Rectal smooth muscle tissue (tissue), 1 donor: ENCODE data around the gene GP1BA.
A peak's percentile ranks its signal among the peaks of the same experiment; 100 is the strongest.

Source experiments
- H3K27ac ChIP-seq: one replicate; pipeline ENCODE4 v1.7.0; 2013; ENCODE audit warnings: low read depth, low read length, inconsistent platforms
- H3K27me3 ChIP-seq: one replicate; pipeline ENCODE4 v1.7.0; 2013; ENCODE audit warnings: low read length; ENCODE audit not compliant: control insufficient read depth, insufficient read depth
- H3K36me3 ChIP-seq: one replicate; pipeline ENCODE4 v1.7.0; 2013; ENCODE audit warnings: low read length; ENCODE audit not compliant: control insufficient read depth, insufficient read depth
- H3K4me1 ChIP-seq: one replicate; pipeline ENCODE4 v1.7.0; 2013; ENCODE audit warnings: low read length; ENCODE audit not compliant: control insufficient read depth, insufficient read depth
- H3K4me3 ChIP-seq: one replicate; pipeline ENCODE4 v1.7.0; 2013; ENCODE audit warnings: low read length
- H3K9ac ChIP-seq: one replicate; pipeline ENCODE4 v1.7.0; 2013; ENCODE audit warnings: low read length

Gene GP1BA

DNA sequence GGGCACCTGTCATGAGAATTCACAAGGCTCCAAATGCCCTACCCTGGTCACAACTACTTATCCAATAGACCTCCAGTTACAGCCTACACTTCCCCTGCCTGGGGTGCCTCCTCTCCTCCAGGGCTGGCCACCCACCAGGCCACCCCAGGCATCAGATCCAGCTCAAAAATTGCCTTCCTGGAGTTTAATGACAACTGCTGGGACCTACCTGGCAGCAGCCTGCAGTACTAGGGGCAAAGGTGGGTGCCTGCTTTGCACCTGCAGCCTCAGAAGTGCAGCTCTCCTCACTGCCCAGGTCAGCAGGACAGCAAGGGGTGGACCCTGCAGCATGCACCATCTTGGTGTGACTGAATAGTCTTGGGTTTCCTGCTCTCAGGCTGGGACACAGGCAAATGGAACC lies 3.6 kb downstream of the GP1BA start:
- Histone ChIP-seq H3K27ac (no peak overlapping the region), H3K4me1 (peaks cover 14% of the 10 kb centered on the region)

DNA sequence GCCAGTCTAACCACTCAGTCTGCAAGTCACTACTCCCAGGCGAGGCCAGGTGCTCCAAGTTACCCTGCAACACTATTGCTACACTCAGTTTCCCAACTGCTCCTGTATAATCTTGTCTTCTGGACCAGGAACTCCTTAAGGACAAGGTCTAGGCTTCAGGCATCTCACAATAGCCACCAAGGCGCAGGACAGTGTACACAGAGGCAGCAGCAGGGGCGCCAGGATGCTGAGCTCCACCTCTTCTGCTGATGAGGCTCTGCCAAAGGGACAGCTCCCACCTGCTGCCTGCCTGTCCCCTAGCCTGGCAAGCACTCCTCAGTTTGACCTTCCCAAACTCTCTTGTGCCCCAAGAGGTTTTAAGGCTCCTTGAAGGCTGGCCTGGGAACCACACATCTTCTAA lies 4.4 kb downstream of the GP1BA start:
- Histone ChIP-seq H3K4me3 (no peak overlapping the region), H3K9ac (no peak overlapping the region), H3K27ac (no peak overlapping the region), H3K4me1 (peaks cover 21% of the 10 kb centered on the region), H3K36me3 (peaks cover 15% of the 10 kb centered on the region), H3K27me3 (no peaks in the 10 kb centered on the region)

More for the DNA sequence above, 3.6 kb downstream of the GP1BA start:
- H3K4me3 ChIP-seq: no peak overlapping the region
- H3K27me3 ChIP-seq: no peaks in the 10 kb centered on the region
- peaks cover 15% of the 10 kb centered on the region for H3K36me3 ChIP-seq
- no peak overlapping the region for H3K9ac ChIP-seq

DNA sequence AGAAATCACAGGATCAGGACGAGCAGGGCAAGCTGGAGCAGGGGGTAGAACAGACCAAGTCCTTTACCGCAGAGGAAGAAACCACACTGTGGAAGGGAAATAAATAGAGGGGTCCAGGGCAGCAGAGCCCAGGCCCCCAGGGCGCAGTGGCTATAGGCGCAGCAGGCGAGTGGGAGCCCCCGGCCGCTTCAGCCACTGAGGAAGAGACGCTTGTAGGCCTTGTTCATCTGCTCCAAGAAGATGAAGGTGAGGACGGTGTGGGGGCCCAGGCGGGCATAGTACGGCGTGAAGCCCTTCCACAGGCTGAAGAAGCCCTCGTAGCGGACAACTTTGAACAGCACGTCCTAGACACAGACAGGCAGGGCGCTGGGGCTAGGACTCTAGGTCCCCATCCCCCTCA lies 5.5 kb downstream of the GP1BA start:
- peaks cover 18% of the 10 kb centered on the region for H3K36me3 ChIP-seq
- no peaks in the 10 kb centered on the region for H3K27me3 ChIP-seq
- peaks cover 22% of the 10 kb centered on the region for H3K4me1 ChIP-seq
- H3K9ac ChIP-seq: no peak overlapping the region
- no peak overlapping the region for H3K27ac ChIP-seq
- H3K4me3 ChIP-seq: no peak overlapping the region

DNA sequence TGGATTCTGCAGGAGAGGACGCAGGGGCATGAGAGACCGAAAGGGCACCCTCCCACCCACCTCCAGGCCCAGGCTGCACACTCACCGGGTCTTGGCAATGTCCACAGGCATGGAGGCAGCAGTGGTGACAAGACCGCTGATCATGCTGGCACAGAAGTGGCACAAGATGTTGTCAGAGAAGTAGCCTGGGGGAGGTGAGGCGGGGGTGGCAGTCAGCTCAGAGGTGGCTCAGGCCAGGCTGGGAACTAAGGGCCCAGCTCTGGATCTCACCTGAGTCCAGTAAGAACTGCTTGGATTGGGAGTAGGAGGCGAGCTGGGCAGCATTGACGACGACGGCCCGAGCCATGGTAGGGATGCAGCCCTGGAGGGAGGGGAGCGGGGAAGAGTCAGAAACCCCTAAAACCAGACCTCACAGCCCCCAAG lies 6.0 kb downstream of the GP1BA start:
- H3K27ac ChIP-seq: no peak overlapping the region
- no peak overlapping the region for H3K9ac ChIP-seq
- peaks cover 24% of the 10 kb centered on the region for H3K36me3 ChIP-seq
- H3K27me3 ChIP-seq: no peaks in the 10 kb centered on the region
- peaks cover 22% of the 10 kb centered on the region for H3K4me1 ChIP-seq
- no peak overlapping the region for H3K4me3 ChIP-seq

DNA sequence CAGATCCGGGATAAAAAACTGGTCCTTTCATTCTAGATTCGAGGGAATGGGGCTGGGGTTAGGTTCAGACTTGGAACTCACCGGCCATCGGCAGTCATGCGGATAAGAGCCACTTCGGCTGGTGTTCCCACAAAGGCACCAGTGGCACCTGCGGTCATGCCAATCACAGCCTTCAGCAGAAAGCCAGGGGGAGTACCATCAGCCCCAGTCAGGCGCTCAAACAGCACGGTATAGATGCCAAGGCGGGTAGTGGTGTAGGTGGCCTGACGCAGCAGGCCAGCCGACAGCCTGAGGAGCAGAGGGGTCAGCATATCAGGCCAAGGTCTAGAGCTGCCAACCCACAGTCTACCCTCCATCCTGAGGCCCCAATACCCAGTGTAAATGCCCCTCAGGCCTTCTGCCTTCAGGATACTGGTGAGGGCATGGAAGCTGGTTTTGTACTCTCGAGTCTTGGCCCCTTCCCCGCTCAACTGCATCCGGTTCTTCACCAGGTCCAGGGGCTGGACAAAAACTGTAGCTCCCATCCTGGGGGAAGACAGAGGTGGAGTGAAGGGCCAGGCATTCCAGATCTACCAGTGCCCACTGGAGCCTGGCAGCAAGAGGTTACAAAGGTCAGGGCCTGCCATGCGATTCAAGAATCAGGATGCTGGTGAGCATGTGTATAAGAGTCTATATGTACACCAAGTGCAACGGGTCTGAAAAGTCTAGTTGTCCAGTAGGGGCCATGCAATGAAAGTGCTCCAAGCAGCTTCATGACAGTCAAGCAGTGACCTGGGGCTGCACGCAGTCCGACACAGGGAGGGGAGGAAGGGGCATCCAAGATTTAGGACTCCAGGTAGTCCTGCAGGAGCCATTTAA lies 6.8 kb downstream of the GP1BA start:
- Histone ChIP-seq H3K9ac (peak overlapping the region; percentile 25), H3K4me3 (peak overlapping the region; percentile 79), H3K4me1 (peaks cover 21% of the 10 kb centered on the region), H3K27ac (peak overlapping the region; percentile 94), H3K36me3 (peaks cover 28% of the 10 kb centered on the region), H3K27me3 (no peaks in the 10 kb centered on the region)

DNA sequence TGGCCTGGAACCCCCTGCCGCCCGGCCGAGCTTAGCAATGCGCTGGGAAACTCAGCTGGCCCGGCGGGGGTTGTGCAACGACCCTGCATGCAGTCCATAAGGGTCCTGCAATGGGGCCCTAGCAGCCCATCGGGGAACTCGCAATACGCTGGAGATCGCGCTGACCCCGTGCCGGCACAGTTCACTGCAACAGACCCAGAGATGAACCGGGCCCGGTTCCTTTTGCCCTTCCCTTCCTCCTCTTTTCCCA lies 7.4 kb downstream of the GP1BA start:
- H3K27me3 ChIP-seq: no peaks in the 10 kb centered on the region
- peaks cover 34% of the 10 kb centered on the region for H3K36me3 ChIP-seq
- peaks cover 18% of the 10 kb centered on the region for H3K4me1 ChIP-seq
- H3K4me3 ChIP-seq: peak overlapping the region; percentile 79
- H3K9ac ChIP-seq: peak overlapping the region; percentile 25
- H3K27ac ChIP-seq: peak overlapping the region; percentile 94

DNA sequence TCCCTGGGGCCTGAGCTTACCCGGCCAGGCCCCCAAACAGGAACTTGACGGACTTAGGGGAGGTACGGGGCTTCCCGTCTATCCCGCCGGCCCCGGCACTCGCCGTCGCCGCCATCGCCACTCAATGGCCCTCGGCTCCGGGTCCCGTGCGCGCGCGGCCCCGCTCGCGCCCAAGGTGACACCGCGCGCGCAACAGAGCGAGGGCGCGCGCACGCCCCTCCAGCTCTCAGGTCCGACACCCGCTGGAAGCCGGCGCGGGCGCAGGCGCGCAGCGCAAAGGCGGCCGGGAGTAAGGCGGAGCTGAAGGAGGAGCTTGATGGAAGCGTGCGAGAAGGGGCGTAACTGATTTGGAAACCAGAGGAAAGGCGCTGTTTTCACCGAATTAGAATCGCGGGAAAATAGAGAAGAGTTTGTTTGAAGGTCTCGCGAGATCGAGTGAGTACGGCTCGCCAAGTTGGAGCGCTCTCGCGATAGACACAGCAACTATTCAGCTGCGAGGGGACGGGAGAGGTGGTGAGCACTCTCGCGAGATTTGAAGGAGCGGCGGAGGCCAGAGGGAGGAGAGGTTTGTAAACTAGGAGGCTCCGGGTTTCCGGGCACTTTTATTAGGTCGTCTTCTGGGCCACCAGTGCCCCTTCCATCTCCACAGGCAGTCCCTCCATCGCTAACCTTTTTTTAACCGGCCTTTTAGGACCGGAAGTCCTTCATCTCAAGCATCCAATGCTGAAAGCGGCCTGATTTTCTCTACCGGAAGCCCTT lies 7.9 kb downstream of the GP1BA start, which contains the start of the genes RNF167 and SLC25A11:
Gene RNF167, plus strand, starts transcription at position 473 of the 759 bp plus-strand sequence. CDS start 642 bp downstream, outside the sequence.
Gene SLC25A11, minus strand, starts transcription at position 251 of the 759 bp plus-strand sequence. Its CDS starts 136 bp downstream, at position 115.
- peaks cover 38% of the 10 kb centered on the region for H3K36me3 ChIP-seq
- peak within 1 kb of the TSS; percentile 87 for H3K9ac ChIP-seq
- H3K4me3 ChIP-seq: peak within 1 kb of the TSS; percentile 79
- H3K27ac ChIP-seq: peak within 1 kb of the TSS; percentile 94
- H3K27me3 ChIP-seq: no peaks in the 10 kb centered on the region
- peaks cover 19% of the 10 kb centered on the region for H3K4me1 ChIP-seq

DNA sequence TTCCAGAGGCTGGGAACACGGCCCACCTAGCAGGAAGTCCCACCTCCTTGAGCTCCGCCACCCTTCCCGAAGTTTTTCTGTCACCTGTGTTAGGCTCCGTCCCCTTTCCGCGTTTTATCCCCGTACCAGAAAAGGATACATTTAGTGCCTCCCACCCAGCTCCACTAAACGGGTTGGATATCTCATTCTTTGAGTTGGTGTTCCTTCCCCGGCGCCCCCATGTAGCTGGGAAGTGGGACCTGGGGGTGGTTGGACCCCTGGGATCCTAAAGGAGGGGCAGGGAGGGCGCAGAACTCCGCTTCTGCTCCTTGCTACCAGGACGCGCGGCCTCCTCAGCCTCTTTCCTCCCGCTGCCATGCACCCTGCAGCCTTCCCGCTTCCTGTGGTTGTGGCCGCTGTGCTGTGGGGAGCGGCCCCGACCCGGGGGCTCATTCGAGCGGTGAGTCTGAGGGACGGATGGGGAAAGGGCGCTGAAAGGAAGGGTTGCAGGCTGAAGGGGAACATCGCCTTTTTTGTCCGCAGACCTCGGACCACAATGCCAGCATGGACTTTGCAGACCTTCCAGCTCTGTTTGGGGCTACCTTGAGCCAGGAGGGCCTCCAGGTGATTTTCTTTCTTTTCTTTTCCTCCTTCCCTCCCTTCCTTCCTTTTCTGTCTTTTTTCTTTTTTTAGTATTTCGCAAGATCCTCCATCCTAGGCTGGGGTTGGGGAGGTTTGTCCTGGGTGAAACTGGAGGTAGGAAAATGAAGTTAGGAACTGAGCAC lies 8.7 kb downstream of the GP1BA start:
- Histone ChIP-seq H3K36me3 (peaks cover 46% of the 10 kb centered on the region), H3K4me1 (peaks cover 27% of the 10 kb centered on the region), H3K9ac (peak overlapping the region; percentile 87), H3K27me3 (no peaks in the 10 kb centered on the region), H3K27ac (peak overlapping the region; percentile 94), H3K4me3 (peak overlapping the region; percentile 79)

DNA sequence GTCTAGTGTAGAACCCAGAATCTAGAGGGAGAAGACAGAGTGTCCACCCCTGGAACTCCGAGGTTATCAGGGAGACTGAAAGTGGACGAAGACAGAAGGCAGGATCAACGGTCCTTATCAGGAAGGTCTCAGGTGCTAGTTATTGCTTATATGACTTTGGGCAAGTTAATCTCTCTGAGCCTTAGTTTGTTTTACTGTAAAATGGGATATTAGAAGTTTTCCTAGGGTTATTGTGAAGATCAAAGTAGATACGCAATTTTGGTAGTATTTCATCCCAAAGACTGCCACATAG lies 9.2 kb downstream of the GP1BA start:
- no peak overlapping the region for H3K9ac ChIP-seq
- peaks cover 48% of the 10 kb centered on the region for H3K36me3 ChIP-seq
- peak overlapping the region; percentile 94 for H3K27ac ChIP-seq
- H3K4me1 ChIP-seq: peaks cover 32% of the 10 kb centered on the region
- H3K4me3 ChIP-seq: peak overlapping the region; percentile 79
- no peaks in the 10 kb centered on the region for H3K27me3 ChIP-seq

DNA sequence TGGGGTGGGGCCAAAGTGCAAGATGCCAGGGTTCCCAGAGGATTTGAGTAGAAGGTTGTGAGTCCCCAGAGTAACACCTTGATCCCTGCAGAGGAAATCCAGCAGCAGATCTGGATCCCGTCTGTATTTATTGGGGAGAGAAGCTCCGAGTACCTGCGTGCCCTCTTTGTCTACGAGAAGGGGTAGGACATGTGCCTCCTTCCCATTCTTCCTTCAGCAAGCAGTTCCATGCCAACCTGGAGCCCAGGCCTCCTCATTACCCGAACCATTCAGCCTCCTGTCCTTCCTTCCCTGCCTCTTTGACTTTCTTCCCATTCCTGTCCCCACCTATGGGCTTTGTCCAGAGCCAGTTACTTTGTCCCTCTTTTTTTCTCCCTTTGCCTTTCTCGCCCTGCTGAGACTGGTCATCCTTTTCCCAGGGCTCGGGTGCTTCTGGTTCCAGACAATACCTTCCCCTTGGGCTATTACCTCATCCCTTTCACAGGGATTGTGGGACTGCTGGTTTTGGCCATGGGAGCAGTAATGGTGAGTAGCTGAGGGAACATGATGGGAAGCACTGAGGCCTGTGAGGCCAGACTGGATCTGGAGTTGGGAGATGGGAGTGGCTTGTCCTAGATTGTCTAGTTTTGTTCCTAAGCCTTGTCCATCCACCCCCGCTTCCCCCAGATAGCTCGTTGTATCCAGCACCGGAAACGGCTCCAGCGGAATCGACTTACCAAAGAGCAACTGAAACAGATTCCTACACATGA lies 10.9 kb downstream of the GP1BA start:
- no peaks in the 10 kb centered on the region for H3K27me3 ChIP-seq
- H3K36me3 ChIP-seq: peaks cover 39% of the 10 kb centered on the region
- no peak overlapping the region for H3K4me3 ChIP-seq
- peaks cover 36% of the 10 kb centered on the region for H3K4me1 ChIP-seq
- H3K9ac ChIP-seq: no peak overlapping the region
- H3K27ac ChIP-seq: no peak overlapping the region

DNA sequence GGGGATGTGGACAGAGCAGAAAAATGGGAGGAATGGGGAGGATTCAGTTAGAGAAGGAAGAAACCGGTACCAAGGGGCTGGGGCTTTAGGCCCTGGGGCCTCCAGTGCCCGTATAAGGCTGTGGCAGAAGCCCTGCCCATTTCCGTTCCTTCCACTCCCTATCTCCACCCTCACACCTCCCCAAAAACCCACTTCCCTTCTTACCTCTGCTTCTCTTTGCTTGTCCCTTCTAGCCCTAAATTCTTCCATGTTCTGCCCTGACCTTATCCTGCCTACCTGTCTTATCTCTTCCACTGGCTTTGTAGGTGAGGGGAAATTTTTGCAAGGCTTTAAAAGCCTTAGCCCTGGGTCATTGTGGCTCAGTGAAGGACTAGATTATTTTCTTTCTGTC lies 12.1 kb downstream of the GP1BA start:
- H3K27ac ChIP-seq: peak overlapping the region; percentile 34
- H3K4me1 ChIP-seq: peaks cover 27% of the 10 kb centered on the region
- H3K27me3 ChIP-seq: no peaks in the 10 kb centered on the region
- H3K9ac ChIP-seq: no peak overlapping the region
- H3K36me3 ChIP-seq: peaks cover 35% of the 10 kb centered on the region
- H3K4me3 ChIP-seq: no peak overlapping the region
